Activated CD8-positive, alpha-beta T cell treated with anti-CD3 and anti-CD28 coated beads for 36 hours (primary cell): ENCODE results near the gene FBN2. TPM values are rescaled to one million over a fixed set of nuclear protein-coding genes. Genes with fewer than 3 reads are reported as not detected.
"Not testable (repeated sequence)": the region's sequence is repeated elsewhere in the genome, so short reads cannot be mapped to it uniquely, and the experiment has no call there.

Source experiments
- ATAC-seq: fragments of 200-7000 bp; cut with Tn5 transposase; one replicate; pipeline ENCODE4 v1.10.0; 2021; ENCODE audit warnings: mild to moderate bottlenecking, moderate library complexity
- CTCF ChIA-PET: fragments of 350-600 bp; sonication (Branson Sonifier 250); formaldehyde crosslinking; loops from one replicate; lab custom pipeline; 2021; ENCODE audit warnings: antibody characterized with exemption; lab: Charles Lee
- POLR2A ChIA-PET: fragments of 350-600 bp; sonication (Branson Sonifier 250); formaldehyde crosslinking; loops from one replicate; lab custom pipeline; 2021; ENCODE audit warnings: antibody characterized with exemption; lab: Charles Lee
- DNase-seq: peaks from one replicate; pipeline ENCODE4 v3.0.0-alpha.2; 2020
- H3K27ac Mint-ChIP-seq: one replicate; pipeline ENCODE4 v1.8.0; 2021; ENCODE audit warnings: mild to moderate bottlenecking, mixed read lengths
- H3K27me3 Mint-ChIP-seq: one replicate; pipeline ENCODE4 v1.8.0; 2021; ENCODE audit warnings: mixed read lengths
- H3K36me3 Mint-ChIP-seq: one replicate; pipeline ENCODE4 v1.8.0; 2021; ENCODE audit warnings: low read depth, mixed read lengths
- H3K4me1 Mint-ChIP-seq: one replicate; pipeline ENCODE4 v1.8.0; 2021; ENCODE audit warnings: low read depth, mixed read lengths
- H3K4me3 Mint-ChIP-seq: one replicate; pipeline ENCODE4 v1.8.0; 2021; ENCODE audit warnings: mild to moderate bottlenecking, moderate library complexity, mixed read lengths
- H3K9me3 Mint-ChIP-seq: one replicate; pipeline ENCODE4 v1.8.0; 2021; ENCODE audit warnings: mixed read lengths
- intact Hi-C: fragments of 100-400 bp; cut with micrococcal nuclease; formaldehyde crosslinking; loops from one replicate; pipeline ENCODE4 v1.10.0; 2022
- total RNA-seq, 2 experiments: library from RNA; stranded (reverse); gene quantifications; one replicate each; pipeline ENCODE4 v1.2.3, GENCODE V29; 2021
- TF ChIP-seq, protein P1 (sequence below): fragments of 200-600 bp; IDR thresholded peaks from one replicate; pipeline ENCODE4 v1.8.0; 2022; ENCODE audit warnings: antibody characterized with exemption, mild to moderate bottlenecking

The FBN2 gene
- total RNA-seq, 2 experiments from 2014 or later, result not detected

DNA sequence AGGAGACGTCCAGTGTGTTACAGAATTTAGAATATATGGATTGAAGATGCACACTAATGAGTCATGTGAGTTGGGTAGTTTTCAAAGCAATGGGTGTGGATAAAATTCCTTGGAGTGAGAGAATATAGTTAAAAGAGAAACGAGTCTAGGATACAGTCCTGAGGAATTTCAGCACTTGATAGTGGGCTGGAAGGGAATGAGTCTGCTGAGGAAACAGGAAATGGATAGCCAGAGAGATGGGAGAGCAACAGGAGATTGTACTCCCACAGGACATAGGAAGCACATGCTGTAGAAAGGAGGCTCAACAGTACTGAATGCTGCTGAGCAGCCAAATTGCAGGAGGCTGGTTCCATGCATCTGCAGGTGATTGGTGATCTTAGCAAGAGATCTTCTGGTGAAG lies 68.1 kb downstream of the FBN2 start:
- Mint-ChIP-seq H3K27me3 (no peaks in the 10 kb centered on the region), H3K27ac (no peak overlapping the region), H3K4me3 (no peak overlapping the region), H3K4me1 (no peaks in the 10 kb centered on the region), H3K9me3 (no peaks in the 10 kb centered on the region), H3K36me3 (no peaks in the 10 kb centered on the region)
- DNase-seq (no peak), ATAC-seq (no peak)
- TF ChIP-seq, protein P1, sequence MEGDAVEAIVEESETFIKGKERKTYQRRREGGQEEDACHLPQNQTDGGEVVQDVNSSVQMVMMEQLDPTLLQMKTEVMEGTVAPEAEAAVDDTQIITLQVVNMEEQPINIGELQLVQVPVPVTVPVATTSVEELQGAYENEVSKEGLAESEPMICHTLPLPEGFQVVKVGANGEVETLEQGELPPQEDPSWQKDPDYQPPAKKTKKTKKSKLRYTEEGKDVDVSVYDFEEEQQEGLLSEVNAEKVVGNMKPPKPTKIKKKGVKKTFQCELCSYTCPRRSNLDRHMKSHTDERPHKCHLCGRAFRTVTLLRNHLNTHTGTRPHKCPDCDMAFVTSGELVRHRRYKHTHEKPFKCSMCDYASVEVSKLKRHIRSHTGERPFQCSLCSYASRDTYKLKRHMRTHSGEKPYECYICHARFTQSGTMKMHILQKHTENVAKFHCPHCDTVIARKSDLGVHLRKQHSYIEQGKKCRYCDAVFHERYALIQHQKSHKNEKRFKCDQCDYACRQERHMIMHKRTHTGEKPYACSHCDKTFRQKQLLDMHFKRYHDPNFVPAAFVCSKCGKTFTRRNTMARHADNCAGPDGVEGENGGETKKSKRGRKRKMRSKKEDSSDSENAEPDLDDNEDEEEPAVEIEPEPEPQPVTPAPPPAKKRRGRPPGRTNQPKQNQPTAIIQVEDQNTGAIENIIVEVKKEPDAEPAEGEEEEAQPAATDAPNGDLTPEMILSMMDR, result no peak
- intact Hi-C loops, result no loop called here
- ChIA-PET POLR2A (no interaction called here), CTCF (no interaction called here)

GRCh38 chr5:128466980-128467379 lies 71.1 kb downstream of the FBN2 start:
- ATAC-seq, result no peak
- Mint-ChIP-seq H3K27me3 (no peaks in the 10 kb centered on the region), H3K4me3 (no peak overlapping the region), H3K9me3 (no peaks in the 10 kb centered on the region), H3K4me1 (no peaks in the 10 kb centered on the region), H3K27ac (no peak overlapping the region), H3K36me3 (no peaks in the 10 kb centered on the region)
- intact Hi-C loops, result no loop called here
- DNase-seq, result no peak
- TF ChIP-seq, protein P1, result no peak
- CTCF ChIA-PET, result no interaction called here
- POLR2A ChIA-PET, result no interaction called here

DNA sequence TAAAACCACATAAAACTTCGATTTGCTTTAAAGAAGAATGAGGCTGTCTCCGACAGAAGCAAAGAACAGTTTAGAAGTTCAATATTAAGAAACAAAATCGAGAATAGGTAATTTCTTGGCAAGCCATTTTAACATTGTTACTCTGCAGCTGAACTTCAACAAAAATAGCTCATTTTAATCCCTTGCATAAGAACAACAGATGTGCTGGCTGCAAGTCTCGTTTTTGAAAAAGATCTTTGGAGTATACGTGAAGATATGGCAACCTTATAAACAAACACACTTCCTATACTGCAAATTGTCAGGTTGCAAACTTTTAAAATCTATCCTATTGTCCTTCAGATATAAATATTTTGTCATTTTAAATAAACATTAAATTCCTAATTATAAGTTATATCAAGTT lies 71.5 kb downstream of the FBN2 start:
- Mint-ChIP-seq H3K27ac (no peak overlapping the region), H3K4me3 (no peak overlapping the region), H3K4me1 (no peaks in the 10 kb centered on the region), H3K36me3 (no peaks in the 10 kb centered on the region), H3K9me3 (no peaks in the 10 kb centered on the region), H3K27me3 (no peaks in the 10 kb centered on the region)
- TF ChIP-seq, protein P1, result no peak
- intact Hi-C loops, result no loop called here
- ChIA-PET POLR2A (no interaction called here), CTCF (no interaction called here)
- DNase-seq (no peak), ATAC-seq (no peak)

GRCh38 chr5:128464596-128464995 lies 73.4 kb downstream of the FBN2 start:
- ATAC-seq (no peak), DNase-seq (no peak)
- no peaks in the 10 kb centered on the region for H3K4me1 Mint-ChIP-seq
- no peaks in the 10 kb centered on the region for H3K27me3 Mint-ChIP-seq
- H3K4me3 Mint-ChIP-seq, result no peak overlapping the region
- ChIA-PET POLR2A (no interaction called here), CTCF (no interaction called here)
- intact Hi-C loops, result no loop called here
- no peak overlapping the region for H3K27ac Mint-ChIP-seq
- TF ChIP-seq, protein P1, result no peak
- H3K9me3 Mint-ChIP-seq, result peaks cover 6% of the 10 kb centered on the region
- no peaks in the 10 kb centered on the region for H3K36me3 Mint-ChIP-seq

GRCh38 chr5:128462330-128462729 lies 75.7 kb downstream of the FBN2 start:
- Mint-ChIP-seq H3K9me3 (peaks cover 11% of the 10 kb centered on the region), H3K27me3 (no peaks in the 10 kb centered on the region), H3K27ac (no peak overlapping the region), H3K36me3 (no peaks in the 10 kb centered on the region), H3K4me3 (no peak overlapping the region), H3K4me1 (no peaks in the 10 kb centered on the region)
- intact Hi-C loops, result no loop called here
- POLR2A ChIA-PET, result no interaction called here
- CTCF ChIA-PET, result no interaction called here
- TF ChIP-seq, protein P1, result no peak
- no peak for DNase-seq
- ATAC-seq, result no peak

DNA sequence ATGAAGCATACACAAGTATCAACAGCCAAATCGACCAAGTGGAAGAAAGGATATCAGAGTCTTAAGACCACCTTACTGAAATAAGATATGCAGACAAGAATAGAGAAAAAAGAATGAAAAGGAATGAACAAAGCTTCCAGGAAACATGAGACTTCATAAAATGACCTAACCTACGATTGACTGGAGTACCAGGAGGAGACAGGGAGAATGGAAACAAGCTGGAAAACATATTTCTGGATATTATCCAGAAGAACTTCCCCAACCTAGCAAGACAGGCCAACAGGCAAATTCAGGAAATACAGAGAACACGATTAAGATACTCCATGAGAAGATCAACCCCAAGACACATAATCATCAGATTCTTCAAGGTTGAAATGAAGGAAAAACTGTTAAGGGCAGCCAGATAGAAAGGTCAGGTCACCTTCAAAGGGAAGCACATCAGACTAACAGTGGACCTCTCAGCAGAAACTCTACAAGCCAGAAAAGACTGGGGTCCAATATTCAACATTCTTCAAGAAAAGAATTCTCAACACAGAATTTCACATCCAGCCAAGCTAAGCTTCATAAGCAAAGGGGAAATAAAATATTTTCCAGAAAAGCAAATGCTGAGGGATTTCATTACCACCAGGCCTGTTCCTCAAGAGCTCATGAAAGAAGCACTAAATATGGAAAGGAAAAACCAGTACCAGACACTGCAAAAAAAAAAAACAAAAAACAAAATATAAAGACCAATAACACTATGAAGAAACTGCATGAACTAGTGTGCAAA lies 80.7 kb downstream of the FBN2 start:
- intact Hi-C loops, ATAC-seq, H3K4me3 Mint-ChIP-seq, H3K27me3 Mint-ChIP-seq, H3K4me1 Mint-ChIP-seq, DNase-seq, H3K27ac Mint-ChIP-seq, CTCF ChIA-PET, POLR2A ChIA-PET, H3K36me3 Mint-ChIP-seq: not testable (repeated sequence)
- peaks cover 12% of the 10 kb centered on the region for H3K9me3 Mint-ChIP-seq
